ENCODE data around the gene RUNX3.

GRCh38 chr1:24857507-24858133, 72.5 kb downstream of the RUNX3 start:
- TF ChIP-seq CTCF (IDR thresholded peaks at IDR 0.05; ENCODE audit: insufficient read depth, low read length, poor library complexity, severe bottlenecking) (no peak), EZH2phosphoT487 (conservative IDR thresholded peaks at IDR 0.05; ENCODE audit: low read length) (no peak)
